Stimulated activated naive B cell treated with anti-CD40 and anti-IgM and Interleukin-4, amounts not matched to agents 10 μg/mL and 1 μg/mL and 100 μg/mL, for 72 hours (primary cell): ENCODE data around the gene JADE2.

ENCODE experiments used
- ATAC-seq, 2 donors: fragments of 150-1000 bp; cut with Tn5 transposase; replicated peaks; 2 replicates each; pipeline ENCODE4 v1.10.0; 2021; ENCODE audit warnings: moderate library complexity in 1 of 2
- DNase-seq: peaks from one replicate; pipeline ENCODE4 v3.0.0; 2021
- H3K27ac Mint-ChIP-seq: one replicate; pipeline ENCODE4 v1.8.0; 2022; ENCODE audit warnings: mild to moderate bottlenecking, mixed read lengths
- H3K27me3 Mint-ChIP-seq, 2 donors: one replicate each; pipeline ENCODE4 v1.8.0; 2022; ENCODE audit warnings: mixed read lengths in 2 of 2
- H3K36me3 Mint-ChIP-seq, 2 donors: one replicate each; pipeline ENCODE4 v1.8.0; 2022; ENCODE audit warnings: mixed read lengths in 2 of 2, mild to moderate bottlenecking in 1 of 2
- H3K4me1 Mint-ChIP-seq, 2 donors: one replicate each; pipeline ENCODE4 v1.8.0; 2022; ENCODE audit warnings: mixed read lengths in 2 of 2, mild to moderate bottlenecking in 1 of 2
- H3K4me3 Mint-ChIP-seq, 2 donors: one replicate each; pipeline ENCODE4 v1.8.0; 2022; ENCODE audit warnings: mild to moderate bottlenecking in 2 of 2, mixed read lengths in 2 of 2, moderate library complexity in 1 of 2
- H3K9me3 Mint-ChIP-seq, 2 donors: one replicate each; pipeline ENCODE4 v1.8.0; 2022; ENCODE audit warnings: mixed read lengths in 2 of 2, mild to moderate bottlenecking in 1 of 2

JADE2 gene

GRCh38 chr5:134533115-134533815, 7.8 kb downstream of the JADE2 start:
- DNase-seq (no peak), ATAC-seq (no peak)
- Mint-ChIP-seq H3K9me3 (no peaks in the 10 kb centered on the region), H3K4me3 (no peak overlapping the region), H3K36me3 (peaks cover 32 to 40% of the 10 kb centered on the region in 2 donors), H3K4me1 (peaks cover 83 to 100% of the 10 kb centered on the region in 2 donors), H3K27me3 (no peaks in the 10 kb centered on the region), H3K27ac (peak overlapping the region; percentile 85)

GRCh38 chr5:134534058-134534725, 8.7 kb downstream of the JADE2 start:
- Mint-ChIP-seq H3K9me3 (no peaks in the 10 kb centered on the region), H3K4me3 (peak overlapping the region; percentile 4 to 55), H3K4me1 (peaks cover 78 to 94% of the 10 kb centered on the region in 2 donors), H3K27ac (peak overlapping the region; percentile 85), H3K27me3 (no peaks in the 10 kb centered on the region), H3K36me3 (peaks cover 33 to 43% of the 10 kb centered on the region in 2 donors)
- no peak for DNase-seq
- peak; percentile 80 to 90 for ATAC-seq

GRCh38 chr5:134534726-134535110, 9.2 kb downstream of the JADE2 start:
- H3K9me3 Mint-ChIP-seq, result no peaks in the 10 kb centered on the region
- no peak overlapping the region for H3K4me3 Mint-ChIP-seq
- ATAC-seq (no peak), DNase-seq (no peak)
- peaks cover 75 to 94% of the 10 kb centered on the region in 2 donors for H3K4me1 Mint-ChIP-seq
- peaks cover 33 to 47% of the 10 kb centered on the region in 2 donors for H3K36me3 Mint-ChIP-seq
- H3K27me3 Mint-ChIP-seq, result no peaks in the 10 kb centered on the region
- peak overlapping the region; percentile 85 for H3K27ac Mint-ChIP-seq

- no peak for ATAC-seq
- Mint-ChIP-seq H3K4me3 (no peak overlapping the region), H3K27ac (peak overlapping the region; percentile 72), H3K9me3 (no peaks in the 10 kb centered on the region), H3K4me1 (peaks cover 76 to 94% of the 10 kb centered on the region in 2 donors), H3K36me3 (peaks cover 46 to 65% of the 10 kb centered on the region in 2 donors), H3K27me3 (no peaks in the 10 kb centered on the region)
- no peak for DNase-seq
Observed at GRCh38 chr5:134536876-134537275, 11.4 kb downstream of the JADE2 start.

GRCh38 chr5:134537297-134537696, 11.8 kb downstream of the JADE2 start:
- Mint-ChIP-seq H3K36me3 (peaks cover 42 to 61% of the 10 kb centered on the region in 2 donors), H3K4me3 (no peak overlapping the region), H3K9me3 (no peaks in the 10 kb centered on the region), H3K4me1 (peaks cover 73 to 93% of the 10 kb centered on the region in 2 donors), H3K27ac (peak overlapping the region; percentile 72), H3K27me3 (no peaks in the 10 kb centered on the region)
- ATAC-seq (no peak), DNase-seq (no peak)

GRCh38 chr5:134538296-134538695, 12.8 kb downstream of the JADE2 start:
- H3K9me3 Mint-ChIP-seq, result no peaks in the 10 kb centered on the region
- DNase-seq, result no peak
- peaks cover 42 to 59% of the 10 kb centered on the region in 2 donors for H3K36me3 Mint-ChIP-seq
- no peaks in the 10 kb centered on the region for H3K27me3 Mint-ChIP-seq
- ATAC-seq, result no peak
- no peak overlapping the region for H3K4me3 Mint-ChIP-seq
- peaks cover 66 to 84% of the 10 kb centered on the region in 2 donors for H3K4me1 Mint-ChIP-seq
- no peak overlapping the region for H3K27ac Mint-ChIP-seq

- no peaks in the 10 kb centered on the region for H3K27me3 Mint-ChIP-seq
- peak overlapping the region; percentile 97 for H3K27ac Mint-ChIP-seq
- DNase-seq (no peak), ATAC-seq (no peak)
- peaks cover 67 to 84% of the 10 kb centered on the region in 2 donors for H3K4me1 Mint-ChIP-seq
- H3K4me3 Mint-ChIP-seq, result no peak overlapping the region
- H3K36me3 Mint-ChIP-seq, result peaks cover 53 to 65% of the 10 kb centered on the region in 2 donors
- no peaks in the 10 kb centered on the region for H3K9me3 Mint-ChIP-seq
Observed at GRCh38 chr5:134539732-134540131, 14.3 kb downstream of the JADE2 start.

- ATAC-seq, result peak; percentile 71
- Mint-ChIP-seq H3K27ac (peak overlapping the region; percentile 97), H3K9me3 (no peaks in the 10 kb centered on the region), H3K4me3 (peak overlapping the region; percentile 50 to 60), H3K27me3 (no peaks in the 10 kb centered on the region), H3K4me1 (peaks cover 63 to 84% of the 10 kb centered on the region in 2 donors), H3K36me3 (peaks cover 59 to 73% of the 10 kb centered on the region in 2 donors)
- DNase-seq, result peak; percentile 86
Observed at GRCh38 chr5:134540747-134541733, 15.6 kb downstream of the JADE2 start.

- Mint-ChIP-seq H3K4me3 (peak overlapping the region in 1 of 2 donors; percentile 6), H3K4me1 (peaks cover 56 to 81% of the 10 kb centered on the region in 2 donors), H3K9me3 (no peaks in the 10 kb centered on the region), H3K27ac (peak overlapping the region; percentile 97), H3K36me3 (peaks cover 55 to 67% of the 10 kb centered on the region in 2 donors), H3K27me3 (no peaks in the 10 kb centered on the region)
- DNase-seq (no peak), ATAC-seq (peak in 1 of 2 donors; percentile 3)
Observed at GRCh38 chr5:134541736-134542376, 16.4 kb downstream of the JADE2 start.

GRCh38 chr5:134543820-134544614, 18.5 kb downstream of the JADE2 start:
- Mint-ChIP-seq H3K4me1 (peaks cover 58 to 86% of the 10 kb centered on the region in 2 donors), H3K36me3 (peaks cover 56 to 67% of the 10 kb centered on the region in 2 donors), H3K4me3 (peak overlapping the region; percentile 93), H3K9me3 (no peaks in the 10 kb centered on the region), H3K27ac (peak overlapping the region; percentile 99), H3K27me3 (no peaks in the 10 kb centered on the region)
- ATAC-seq (peak; percentile 69 to 78), DNase-seq (peak; percentile 85)

GRCh38 chr5:134545070-134545868, 19.8 kb downstream of the JADE2 start:
- peaks cover 60 to 63% of the 10 kb centered on the region in 2 donors for H3K36me3 Mint-ChIP-seq
- H3K27ac Mint-ChIP-seq, result peak overlapping the region; percentile 99
- H3K27me3 Mint-ChIP-seq, result no peaks in the 10 kb centered on the region
- peaks cover 61 to 87% of the 10 kb centered on the region in 2 donors for H3K4me1 Mint-ChIP-seq
- DNase-seq (no peak), ATAC-seq (no peak)
- H3K4me3 Mint-ChIP-seq, result peak overlapping the region; percentile 93
- H3K9me3 Mint-ChIP-seq, result no peaks in the 10 kb centered on the region

- DNase-seq (no peak), ATAC-seq (no peak)
- no peaks in the 10 kb centered on the region for H3K27me3 Mint-ChIP-seq
- peak overlapping the region; percentile 97 for H3K27ac Mint-ChIP-seq
- H3K9me3 Mint-ChIP-seq, result no peaks in the 10 kb centered on the region
- H3K4me3 Mint-ChIP-seq, result peak overlapping the region; percentile 16 to 36
- peaks cover 59 to 85% of the 10 kb centered on the region in 2 donors for H3K4me1 Mint-ChIP-seq
- H3K36me3 Mint-ChIP-seq, result peaks cover 59 to 61% of the 10 kb centered on the region in 2 donors
Observed at GRCh38 chr5:134547066-134547465, 21.6 kb downstream of the JADE2 start.
